GM11168 (cell line): Measurements from ENCODE around the gene MVB12A.

Source experiments
- in situ Hi-C: fragments of 300-500 bp; cut with MboI; formaldehyde crosslinking; loops from one replicate; pipeline ENCODE4 v1.12.0; 2022; ENCODE audit warnings: low sequenced_read_pairs; ENCODE audit not compliant: unreplicated experiment

Gene MVB12A

DNA sequence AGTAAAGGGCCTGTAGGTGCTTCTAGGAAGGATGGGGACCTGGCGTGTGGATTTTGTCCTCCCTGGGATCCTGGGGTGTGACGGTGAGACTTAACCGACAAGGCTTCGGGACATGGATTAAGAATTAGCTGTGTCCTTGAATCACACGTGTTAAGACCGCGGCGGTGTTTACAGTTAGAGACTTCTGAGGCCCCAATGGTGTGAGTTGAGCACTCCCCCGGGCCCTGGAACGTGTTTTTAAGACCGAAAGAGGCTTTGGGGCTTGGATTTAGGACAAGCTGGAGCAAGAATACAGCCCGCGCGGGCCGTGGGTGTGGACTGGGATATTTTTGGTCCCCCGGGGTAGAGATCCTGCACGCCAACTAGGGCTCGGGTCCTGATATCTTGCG is 49.2 kb downstream of the MVB12A start:
- in situ Hi-C loops = no loop called here

DNA sequence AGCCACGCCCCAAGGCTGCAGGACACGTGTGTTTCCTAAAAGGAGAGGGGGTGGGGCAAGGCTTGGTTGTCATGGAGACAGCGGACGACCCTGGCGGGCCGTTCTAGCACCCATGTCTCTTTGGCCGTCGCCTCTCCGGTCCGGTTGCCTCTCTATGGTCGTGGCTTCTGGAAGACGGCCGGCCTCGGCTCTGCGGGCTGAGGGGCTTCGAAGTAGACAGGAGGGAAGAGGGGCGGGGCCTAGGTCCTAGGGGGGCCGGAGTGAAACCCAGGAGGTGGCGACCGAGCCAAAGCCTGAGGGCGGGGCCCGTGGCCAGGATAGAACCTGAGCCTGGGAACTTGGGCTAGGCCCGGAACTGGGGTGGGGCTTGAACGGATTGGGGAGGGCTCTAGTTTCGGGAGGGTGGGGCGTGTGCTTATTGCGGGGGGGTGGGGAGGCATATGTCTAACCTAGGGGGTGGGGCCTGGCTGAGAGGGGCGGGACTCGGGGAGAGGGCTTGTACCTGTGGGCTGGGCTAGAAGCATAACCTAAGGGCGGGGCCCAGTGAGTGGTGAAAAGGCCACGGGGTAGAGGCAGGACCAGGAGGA is 49.7 kb downstream of the MVB12A start:
- in situ Hi-C loops = no loop called here

DNA sequence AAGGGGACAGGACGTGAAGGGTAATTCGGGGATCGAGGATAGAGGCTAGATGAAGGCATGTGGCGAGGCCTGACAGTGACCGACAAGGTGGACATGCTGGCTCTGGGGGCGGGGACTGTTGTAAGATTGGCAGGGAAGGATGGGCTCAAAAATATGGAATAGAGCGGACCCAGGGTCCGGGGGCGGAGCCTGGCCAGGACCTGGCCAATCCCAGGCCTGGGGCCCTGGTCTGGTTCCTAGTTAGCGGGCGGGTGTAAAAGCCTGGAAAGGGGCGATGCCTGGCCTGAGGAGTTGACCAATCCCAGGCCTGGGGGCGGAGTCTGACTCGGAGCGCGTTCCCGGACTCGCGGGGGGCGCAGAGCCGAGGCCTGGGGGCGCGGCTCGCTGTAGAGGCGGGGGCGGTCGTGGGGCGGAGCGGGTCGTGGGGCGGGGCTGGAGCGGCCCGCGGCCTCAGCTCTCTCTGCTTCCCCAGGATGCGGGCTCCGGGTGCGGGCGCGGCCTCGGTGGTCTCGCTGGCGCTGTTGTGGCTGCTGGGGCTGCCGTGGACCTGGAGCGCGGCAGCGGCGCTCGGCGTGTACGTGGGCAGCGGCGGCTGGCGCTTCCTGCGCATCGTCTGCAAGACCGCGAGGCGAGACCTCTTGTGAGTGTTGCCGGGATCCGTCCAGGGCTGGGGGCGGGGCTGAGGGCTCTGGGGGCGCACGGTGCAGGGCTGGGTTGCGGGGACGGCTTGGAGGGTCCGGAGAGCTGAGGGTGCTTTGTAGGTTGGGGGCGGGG is 50.4 kb downstream of the MVB12A start, which contains the start of gene SLC27A1:
TSS of gene SLC27A1 (plus strand) at position 457 of the 774 bp plus-strand sequence. CDS start at position 474, 17 bp downstream.
- in situ Hi-C loops = no loop called here

DNA sequence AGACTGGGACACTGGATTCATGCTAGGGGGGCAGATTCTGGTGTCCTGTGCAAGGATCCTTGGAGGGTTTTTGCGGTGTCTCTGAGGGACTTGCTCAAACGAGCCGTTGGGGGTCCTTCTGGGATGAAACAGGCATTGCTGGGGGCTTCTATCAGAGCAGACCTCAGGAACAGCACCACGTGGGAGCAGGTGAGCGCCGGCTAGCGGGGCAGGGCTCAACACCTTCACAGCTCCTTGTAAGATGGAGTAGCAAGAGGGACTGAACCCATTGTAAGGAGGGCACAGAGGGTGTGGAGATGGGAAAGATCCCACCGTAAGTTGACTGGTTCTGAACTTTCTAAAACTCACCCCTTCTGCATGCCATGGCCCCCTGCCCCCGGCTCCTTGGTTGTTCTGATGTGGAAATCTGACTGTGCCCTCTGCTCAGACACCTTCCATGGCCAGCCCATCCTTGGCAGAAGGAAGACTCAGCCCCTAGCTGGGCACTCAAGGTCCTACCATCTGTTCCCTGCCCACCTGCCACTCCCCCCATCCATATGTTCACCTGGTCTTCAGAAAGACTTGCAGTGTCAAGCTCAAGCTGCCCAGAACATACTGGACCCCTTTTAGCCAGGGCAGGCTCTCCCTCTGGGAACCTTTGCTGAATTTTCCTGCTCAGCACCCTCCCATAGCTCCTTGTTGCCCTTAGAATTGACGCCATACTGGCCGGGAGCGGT is 51.7 kb downstream of the MVB12A start:
- in situ Hi-C loops = no loop called here

DNA sequence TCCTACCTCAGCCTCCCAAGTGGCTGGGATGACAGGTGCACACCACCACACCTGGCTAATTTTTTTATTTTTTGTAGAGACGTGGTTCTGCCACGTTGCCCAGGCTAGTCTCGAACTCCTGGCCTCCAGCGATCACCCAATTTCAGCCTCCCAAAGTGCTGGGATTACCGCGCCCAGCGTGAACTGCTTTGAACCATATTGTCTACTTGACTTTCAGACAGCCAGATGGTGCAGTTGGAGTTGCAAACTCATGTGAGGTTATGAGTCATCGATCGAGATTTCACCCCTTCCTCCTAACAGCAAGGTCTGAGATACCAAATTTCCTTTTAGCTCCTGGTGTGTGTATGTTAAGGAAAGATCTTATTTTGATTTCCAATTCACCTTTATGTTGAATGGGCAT is 53.2 kb downstream of the MVB12A start:
- in situ Hi-C loops = no loop called here
